ENCODE results near the gene EPSTI1.
A peak's percentile ranks its signal among the peaks of the same experiment; 100 is the strongest.

EPSTI1 gene

DNA sequence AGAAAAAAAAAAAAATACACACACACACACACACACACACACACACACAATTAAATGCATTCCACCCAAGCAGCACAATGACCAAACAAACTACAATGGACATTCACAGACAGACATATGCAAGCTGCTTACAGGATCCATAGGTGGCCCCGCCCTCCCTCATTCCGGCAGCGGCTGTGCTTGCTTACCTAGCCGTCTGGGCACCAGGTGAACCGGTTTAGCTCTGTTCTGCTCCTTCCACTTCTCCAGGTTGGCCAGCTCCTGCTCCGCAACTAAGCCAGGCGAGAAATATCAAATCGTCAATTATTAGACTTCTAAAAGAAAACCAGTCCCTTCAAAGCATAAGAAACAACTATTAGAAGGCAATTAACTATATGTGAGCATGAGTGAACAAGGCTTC, 23.1 kb downstream of the EPSTI1 start:
- DNase-seq (no peak), ATAC-seq (no peak)
- Mint-ChIP-seq H3K9me3 (no peaks in the 10 kb centered on the region), H3K4me3 (no peak overlapping the region), H3K27ac (peak overlapping the region in 1 of 2 donors; percentile 1), H3K27me3 (no peaks in the 10 kb centered on the region), H3K4me1 (peaks cover 16% of the 10 kb centered on the region)

DNA sequence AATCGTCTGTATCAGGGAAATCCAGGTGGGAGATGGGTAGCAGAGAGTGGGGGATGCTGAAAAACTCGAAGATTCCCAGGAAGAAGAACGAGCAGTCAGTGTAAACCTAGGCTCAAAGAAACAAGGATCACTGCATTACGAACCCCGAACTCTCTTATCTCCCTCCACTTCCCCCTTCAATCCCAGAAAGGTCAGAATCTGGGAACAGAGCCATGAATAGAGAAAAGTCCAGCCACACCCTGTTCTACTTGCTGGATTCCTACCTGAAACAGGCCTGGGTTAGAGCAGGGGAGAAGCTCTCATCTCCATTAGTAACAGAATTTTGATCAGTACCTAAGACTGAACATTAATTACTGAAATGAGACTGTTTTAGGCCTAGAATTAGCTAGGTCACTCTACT, 24.4 kb downstream of the EPSTI1 start:
- Mint-ChIP-seq H3K4me3 (no peak overlapping the region), H3K27me3 (no peaks in the 10 kb centered on the region), H3K27ac (peak overlapping the region in 1 of 2 donors; percentile 78), H3K9me3 (no peaks in the 10 kb centered on the region), H3K4me1 (peaks cover 16% of the 10 kb centered on the region)
- ATAC-seq (no peak), DNase-seq (no peak)

DNA sequence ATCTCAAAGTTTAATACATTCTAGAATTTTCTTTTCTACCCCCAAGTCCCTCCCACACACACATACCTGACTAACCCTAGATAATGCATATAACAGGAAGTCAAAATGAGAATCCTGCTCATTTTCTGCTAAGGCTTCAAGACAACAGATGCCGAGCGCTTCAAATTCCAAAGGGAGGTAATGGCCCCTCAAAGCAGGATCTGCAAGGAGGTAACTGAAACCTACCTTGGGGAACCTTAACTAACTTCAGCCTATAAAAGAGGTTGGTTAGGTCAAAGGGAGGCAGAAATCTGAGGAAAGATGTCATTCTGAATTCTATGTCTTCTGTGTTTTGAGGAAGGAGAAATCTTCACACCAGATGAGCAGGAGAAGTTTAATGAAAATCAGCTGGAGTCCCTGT, 26.8 kb downstream of the EPSTI1 start:
- Mint-ChIP-seq H3K27me3 (no peaks in the 10 kb centered on the region), H3K4me1 (peaks cover 8% of the 10 kb centered on the region), H3K4me3 (no peak overlapping the region), H3K9me3 (no peaks in the 10 kb centered on the region), H3K27ac (no peak overlapping the region)
- ATAC-seq, result no peak
- no peak for DNase-seq

DNA sequence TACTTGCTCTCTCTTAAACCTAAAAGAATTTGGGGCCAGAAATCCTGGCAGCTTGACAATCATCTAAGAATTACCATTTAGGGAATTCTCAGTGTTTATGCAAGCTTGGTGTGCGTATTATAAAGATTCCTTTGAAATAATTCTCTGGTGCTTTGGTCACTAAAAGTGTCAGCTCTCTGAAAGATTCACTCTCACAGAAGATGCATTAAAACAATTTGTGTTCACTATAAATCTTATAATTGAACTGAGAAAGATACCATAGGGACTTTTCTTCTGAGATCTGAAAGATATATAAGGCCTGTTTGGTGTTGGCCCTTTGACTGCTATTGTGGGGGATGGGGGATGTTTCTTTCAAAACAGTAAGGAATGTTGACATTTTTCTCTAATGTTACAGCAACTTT, 27.3 kb downstream of the EPSTI1 start:
- no peak overlapping the region for H3K27ac Mint-ChIP-seq
- H3K9me3 Mint-ChIP-seq, result no peaks in the 10 kb centered on the region
- no peaks in the 10 kb centered on the region for H3K27me3 Mint-ChIP-seq
- peaks cover 5% of the 10 kb centered on the region for H3K4me1 Mint-ChIP-seq
- DNase-seq (no peak), ATAC-seq (no peak)
- no peak overlapping the region for H3K4me3 Mint-ChIP-seq

DNA sequence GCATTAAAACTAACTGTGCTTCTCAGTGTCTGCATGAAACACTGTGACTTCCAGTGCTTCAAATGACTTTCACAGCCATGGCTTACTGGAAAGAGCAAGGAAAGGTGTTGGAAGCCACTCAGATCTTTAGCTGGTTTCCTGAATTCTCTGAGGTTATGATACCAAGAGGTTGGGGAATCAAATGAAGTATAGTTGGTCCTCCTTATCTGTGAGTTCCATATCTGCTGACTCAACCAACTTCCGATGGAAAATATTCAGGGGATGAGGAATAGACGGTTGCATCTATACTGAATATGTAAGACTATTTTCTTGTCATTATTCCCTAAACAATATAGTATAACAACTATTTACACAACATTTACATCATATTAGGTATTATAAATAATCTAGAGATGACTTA, 32.4 kb downstream of the EPSTI1 start:
- no peak for DNase-seq
- Mint-ChIP-seq H3K4me3 (no peak overlapping the region), H3K4me1 (no peaks in the 10 kb centered on the region), H3K27ac (peak overlapping the region in 1 of 2 donors; percentile 64), H3K27me3 (no peaks in the 10 kb centered on the region), H3K9me3 (no peaks in the 10 kb centered on the region)
- ATAC-seq, result no peak

DNA sequence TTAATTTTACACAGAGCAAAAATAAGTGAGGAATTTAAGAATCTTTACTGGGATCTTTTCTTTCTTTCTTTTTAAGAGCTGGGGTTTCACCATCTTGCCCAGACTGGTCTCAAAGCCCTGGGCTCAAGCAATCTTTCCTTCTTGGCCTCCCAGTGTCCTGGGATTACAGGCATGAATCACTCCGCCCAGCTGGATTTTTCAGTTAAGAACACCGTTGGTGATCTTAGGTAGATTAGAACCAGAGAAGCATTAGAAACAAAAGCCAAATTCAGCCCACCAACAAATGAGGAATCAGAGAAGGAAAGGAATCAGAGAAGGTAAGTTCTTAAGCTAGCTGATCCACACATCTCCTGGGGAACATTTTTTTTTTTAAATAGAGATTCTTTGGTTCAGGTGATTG, 34.2 kb downstream of the EPSTI1 start:
- H3K4me3 Mint-ChIP-seq, result no peak overlapping the region
- no peaks in the 10 kb centered on the region for H3K27me3 Mint-ChIP-seq
- no peaks in the 10 kb centered on the region for H3K4me1 Mint-ChIP-seq
- DNase-seq, result no peak
- H3K27ac Mint-ChIP-seq, result peak overlapping the region in 1 of 2 donors; percentile 4
- no peak for ATAC-seq
- no peaks in the 10 kb centered on the region for H3K9me3 Mint-ChIP-seq

DNA sequence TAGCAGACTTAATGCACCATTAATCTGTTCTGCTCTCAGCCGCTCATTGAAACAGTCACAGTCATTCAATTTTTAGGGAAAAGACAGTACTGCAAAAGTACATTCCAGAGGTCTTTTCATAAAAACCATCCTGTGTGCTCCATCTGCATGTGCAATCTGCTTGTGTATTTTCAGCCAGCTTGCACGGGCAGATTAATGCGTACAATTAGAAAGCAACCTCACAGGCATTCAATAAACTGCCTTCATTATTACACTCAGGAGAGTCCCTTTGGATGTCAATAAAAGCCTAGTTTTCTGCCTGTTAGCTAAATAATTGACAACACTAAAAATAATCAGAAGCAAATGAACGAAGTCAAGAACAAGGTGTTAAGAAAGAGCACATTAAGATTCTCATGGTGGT, 41.9 kb downstream of the EPSTI1 start:
- DNase-seq, result no peak
- Mint-ChIP-seq H3K4me3 (no peak overlapping the region), H3K9me3 (peaks cover 0 to 7% of the 10 kb centered on the region in 2 donors), H3K27ac (no peak overlapping the region), H3K27me3 (no peaks in the 10 kb centered on the region), H3K4me1 (no peaks in the 10 kb centered on the region)
- no peak for ATAC-seq

DNA sequence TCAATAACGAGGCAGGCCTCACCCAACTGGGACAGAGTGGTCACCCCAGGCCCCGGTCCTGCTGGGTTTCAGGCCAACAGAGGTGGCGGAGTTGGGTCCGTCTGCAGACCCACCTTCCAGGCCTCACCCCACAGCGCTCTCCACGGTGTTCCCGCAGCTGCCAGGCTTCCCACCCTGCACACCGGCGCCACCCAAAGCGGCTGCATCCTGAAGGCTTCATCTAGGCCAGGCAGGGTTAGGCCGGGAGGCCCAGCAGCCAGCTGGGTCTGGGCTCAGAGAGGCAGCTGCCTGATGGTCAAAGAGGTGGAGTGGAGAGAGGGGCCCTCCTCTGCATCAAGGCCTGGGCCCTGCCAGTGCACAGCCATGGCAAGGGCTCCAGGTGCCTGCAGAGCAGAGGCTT, 44.1 kb downstream of the EPSTI1 start:
- DNase-seq (no peak), ATAC-seq (no peak)
- no peaks in the 10 kb centered on the region for H3K27me3 Mint-ChIP-seq
- no peak overlapping the region for H3K4me3 Mint-ChIP-seq
- H3K27ac Mint-ChIP-seq, result no peak overlapping the region
- no peaks in the 10 kb centered on the region for H3K4me1 Mint-ChIP-seq
- H3K9me3 Mint-ChIP-seq, result peaks cover 4 to 13% of the 10 kb centered on the region in 2 donors

DNA sequence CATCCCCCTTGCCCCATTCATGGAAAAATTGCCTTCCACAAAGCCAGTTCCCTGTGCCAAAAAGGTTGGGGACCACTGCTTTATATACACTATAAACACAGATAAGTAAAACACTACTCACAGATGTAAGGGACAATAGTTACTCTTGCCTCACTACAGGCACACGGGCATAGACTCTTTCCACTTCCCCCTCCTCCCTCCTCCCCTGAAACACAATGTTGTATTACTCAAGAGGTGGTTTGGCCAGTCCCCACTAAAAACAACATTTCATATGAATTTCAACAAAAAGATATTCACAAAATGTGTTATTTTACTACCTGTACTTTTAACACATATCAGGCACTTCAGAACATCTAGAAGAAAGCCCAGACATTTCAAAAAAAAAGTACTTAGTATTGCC, 45.1 kb downstream of the EPSTI1 start:
- Mint-ChIP-seq H3K4me1 (no peaks in the 10 kb centered on the region), H3K27ac (no peak overlapping the region), H3K9me3 (peaks cover 4 to 13% of the 10 kb centered on the region in 2 donors), H3K27me3 (no peaks in the 10 kb centered on the region), H3K4me3 (no peak overlapping the region)
- no peak for ATAC-seq
- no peak for DNase-seq

DNA sequence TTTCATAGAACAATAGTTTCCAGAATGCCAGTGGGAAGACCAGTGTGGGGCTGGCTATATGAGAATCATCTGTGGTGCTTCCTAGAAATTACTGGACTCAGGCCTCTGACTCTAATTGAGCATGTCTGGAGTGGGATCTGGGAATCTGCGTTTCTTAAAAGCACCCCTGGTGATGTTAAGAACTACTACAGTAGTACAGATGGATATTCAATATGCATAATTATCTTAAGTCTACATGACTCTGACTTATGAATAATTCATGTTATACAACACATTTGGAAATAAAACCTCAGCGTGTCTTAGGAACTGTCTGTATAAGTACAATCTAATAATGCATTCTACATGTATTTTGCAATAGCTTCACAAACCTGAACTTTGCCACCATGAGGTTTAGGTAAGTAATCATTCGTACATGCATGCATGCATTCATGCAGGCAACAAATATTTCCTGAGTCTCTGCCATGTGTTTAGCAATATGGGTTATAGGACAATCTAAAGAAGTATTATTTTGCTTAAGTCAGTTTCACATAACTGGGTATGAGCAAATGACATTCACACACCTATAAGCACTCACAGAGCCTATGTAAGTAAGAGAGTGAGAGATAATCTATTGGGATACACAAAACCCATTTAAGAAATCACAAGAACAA, 62.0 kb downstream of the EPSTI1 start:
- no peak for DNase-seq
- ATAC-seq, result no peak
- Mint-ChIP-seq H3K4me3 (no peak overlapping the region), H3K27ac (no peak overlapping the region), H3K4me1 (no peaks in the 10 kb centered on the region), H3K9me3 (peaks cover 0 to 3% of the 10 kb centered on the region in 2 donors), H3K27me3 (no peaks in the 10 kb centered on the region)

DNA sequence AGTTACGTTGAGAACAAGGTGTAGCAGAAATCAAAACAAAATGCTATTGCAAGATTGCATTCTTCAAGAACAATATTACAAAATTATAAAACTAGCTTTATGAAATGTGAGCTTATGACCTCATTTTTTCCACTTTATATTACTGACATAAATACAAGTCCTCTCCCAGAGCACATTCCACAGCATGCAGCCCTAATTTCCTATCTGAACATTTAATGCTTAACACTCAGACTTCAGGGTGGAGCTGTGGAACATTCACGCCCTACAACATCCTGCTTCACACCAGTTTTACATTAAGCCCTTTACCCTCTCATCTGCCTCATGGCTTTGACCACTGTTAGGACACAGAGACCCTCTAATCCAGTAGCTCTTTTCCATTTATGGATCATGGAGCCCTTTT, 65.5 kb downstream of the EPSTI1 start:
- Mint-ChIP-seq H3K4me3 (no peak overlapping the region), H3K4me1 (no peaks in the 10 kb centered on the region), H3K27me3 (no peaks in the 10 kb centered on the region), H3K27ac (peak overlapping the region; percentile 29 to 50), H3K9me3 (no peaks in the 10 kb centered on the region)
- ATAC-seq (no peak), DNase-seq (no peak)

DNA sequence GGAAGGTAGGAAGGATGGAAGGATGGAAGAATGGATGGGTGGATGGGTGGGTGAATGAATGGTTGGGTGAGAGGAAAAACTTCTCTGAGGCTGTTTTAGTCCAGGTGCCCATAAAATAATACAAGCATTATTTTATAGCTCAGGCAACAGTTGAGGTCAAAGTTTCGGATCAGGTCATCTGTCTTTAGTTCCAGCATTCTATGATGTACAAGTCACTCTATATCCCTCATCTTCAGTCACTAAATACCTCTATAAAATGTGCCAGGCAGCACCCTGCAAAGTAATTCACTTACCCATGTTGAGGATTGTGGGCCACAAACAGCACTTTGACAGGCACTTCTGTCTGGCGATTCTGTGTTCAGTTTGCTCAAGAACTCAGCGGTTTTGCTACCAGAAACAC, 66.0 kb downstream of the EPSTI1 start:
- ATAC-seq (no peak), DNase-seq (no peak)
- no peak overlapping the region for H3K4me3 Mint-ChIP-seq
- H3K4me1 Mint-ChIP-seq, result no peaks in the 10 kb centered on the region
- H3K27me3 Mint-ChIP-seq, result no peaks in the 10 kb centered on the region
- no peak overlapping the region for H3K27ac Mint-ChIP-seq
- no peaks in the 10 kb centered on the region for H3K9me3 Mint-ChIP-seq

DNA sequence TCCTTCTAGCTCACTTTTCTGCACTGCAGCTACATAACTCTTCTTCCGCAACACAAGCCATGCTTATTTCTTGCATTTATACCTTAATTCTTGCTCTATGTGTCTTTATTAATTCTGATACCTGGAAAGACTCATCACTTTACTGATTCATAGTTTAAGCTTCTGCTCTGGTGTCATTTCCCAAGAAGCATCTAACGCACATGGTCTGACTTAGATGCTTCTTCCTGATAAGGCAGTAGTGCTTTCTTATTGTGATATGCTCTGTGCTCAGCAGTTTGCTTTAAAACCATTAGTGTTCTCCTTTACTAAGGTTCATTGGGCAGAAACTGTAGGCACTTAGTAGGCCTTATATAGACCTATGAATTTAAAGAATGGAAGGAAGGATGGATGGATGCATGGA, 66.4 kb downstream of the EPSTI1 start:
- no peaks in the 10 kb centered on the region for H3K9me3 Mint-ChIP-seq
- no peaks in the 10 kb centered on the region for H3K27me3 Mint-ChIP-seq
- no peaks in the 10 kb centered on the region for H3K4me1 Mint-ChIP-seq
- DNase-seq, result no peak
- H3K27ac Mint-ChIP-seq, result no peak overlapping the region
- no peak for ATAC-seq
- H3K4me3 Mint-ChIP-seq, result no peak overlapping the region

DNA sequence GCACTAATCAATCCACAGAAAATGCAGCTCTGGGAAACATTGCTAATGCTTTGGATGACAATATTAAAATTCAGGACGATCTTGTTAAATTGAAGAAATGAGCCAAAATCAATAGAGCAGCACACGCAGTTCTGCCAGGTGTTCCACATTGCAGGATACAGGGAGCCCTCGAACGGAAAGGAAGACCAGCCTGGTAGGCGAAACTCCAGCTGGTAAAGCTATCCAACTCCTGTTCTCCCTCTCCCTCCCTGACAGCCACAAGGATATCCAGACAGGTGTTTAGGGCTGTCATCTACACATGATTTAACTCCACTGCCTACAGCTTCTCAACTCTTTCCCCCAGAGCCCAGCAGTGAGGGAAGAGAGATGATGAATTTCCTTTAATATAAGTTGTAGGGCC, 67.7 kb downstream of the EPSTI1 start:
- Mint-ChIP-seq H3K9me3 (no peaks in the 10 kb centered on the region), H3K4me3 (no peak overlapping the region), H3K4me1 (no peaks in the 10 kb centered on the region), H3K27me3 (no peaks in the 10 kb centered on the region), H3K27ac (no peak overlapping the region)
- ATAC-seq, result no peak
- DNase-seq, result no peak

DNA sequence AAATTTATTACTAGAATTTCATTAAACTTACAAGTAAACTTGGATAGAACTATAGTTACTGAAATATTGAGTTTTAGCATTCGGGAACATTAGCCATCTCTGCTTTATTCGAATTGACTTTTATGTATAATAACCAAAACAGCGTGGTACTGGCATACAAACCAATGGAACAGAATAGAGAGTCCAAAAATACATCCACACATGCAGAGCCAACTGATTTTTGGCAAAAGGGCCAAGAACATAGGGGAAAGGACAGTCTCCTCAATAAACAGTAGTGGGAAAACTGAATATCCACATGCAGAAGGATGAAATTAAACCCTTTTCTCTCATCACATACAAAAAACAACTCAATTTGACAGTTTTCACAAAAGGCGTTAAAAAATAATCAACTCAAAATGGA, 84.3 kb downstream of the EPSTI1 start:
- DNase-seq (no peak), ATAC-seq (no peak)
- Mint-ChIP-seq H3K4me1 (no peaks in the 10 kb centered on the region), H3K4me3 (no peak overlapping the region), H3K27ac (peak overlapping the region in 1 of 2 donors; percentile 10), H3K27me3 (no peaks in the 10 kb centered on the region), H3K9me3 (peaks cover 0 to 1% of the 10 kb centered on the region in 2 donors)

DNA sequence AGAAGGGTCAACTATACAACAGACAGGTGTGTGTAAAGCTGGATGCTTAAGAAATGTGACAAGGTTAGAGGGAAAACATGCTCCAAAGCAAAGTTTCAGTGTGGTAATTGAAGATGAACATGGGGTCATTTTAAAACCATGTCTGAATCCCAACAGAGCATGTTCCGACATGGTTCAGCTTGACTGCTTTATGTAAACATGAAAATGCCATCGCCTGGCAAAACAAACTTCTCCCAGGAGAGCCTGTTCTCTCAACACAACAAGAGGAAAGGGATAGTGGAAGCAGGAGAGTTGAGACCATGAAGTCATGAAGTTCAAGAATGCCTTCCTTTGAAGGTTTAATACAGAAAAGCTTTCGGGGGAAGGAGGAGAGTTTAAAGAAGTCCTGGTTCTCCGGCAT, 85.8 kb downstream of the EPSTI1 start:
- Mint-ChIP-seq H3K9me3 (no peaks in the 10 kb centered on the region), H3K27me3 (no peaks in the 10 kb centered on the region), H3K4me3 (no peak overlapping the region), H3K27ac (no peak overlapping the region), H3K4me1 (no peaks in the 10 kb centered on the region)
- ATAC-seq, result no peak
- no peak for DNase-seq

DNA sequence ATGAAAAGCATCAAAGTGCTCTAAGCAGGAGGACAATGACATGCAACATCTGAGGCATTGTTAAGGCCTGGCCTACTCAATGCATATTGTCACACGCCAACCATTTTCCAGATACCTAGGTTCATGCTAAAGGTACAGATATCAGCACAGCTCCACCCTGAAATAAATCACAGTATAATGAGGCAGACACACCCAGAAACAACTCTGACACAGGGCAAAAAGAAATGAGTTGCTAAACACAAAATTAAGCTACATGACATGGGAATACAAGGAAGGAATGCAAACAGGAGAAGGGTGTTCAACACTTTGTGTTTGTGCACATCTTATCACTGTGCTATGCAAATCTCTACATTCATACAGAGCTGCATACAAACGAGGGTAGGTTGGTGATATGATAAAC, 86.5 kb downstream of the EPSTI1 start:
- Mint-ChIP-seq H3K4me1 (no peaks in the 10 kb centered on the region), H3K27me3 (no peaks in the 10 kb centered on the region), H3K4me3 (no peak overlapping the region), H3K27ac (no peak overlapping the region), H3K9me3 (no peaks in the 10 kb centered on the region)
- DNase-seq (no peak), ATAC-seq (no peak)
